T-helper 1 cell treated with Interleukin-12 subunit alpha and Interleukin-12 subunit beta and Interleukin-4 antibody, amounts not matched to agents 30 ng/mL and 1 ng/mL, for 36 hours (primary cell): Measurements from ENCODE around the gene TOMM70. TPM values are rescaled to one million over a fixed set of nuclear protein-coding genes. Genes with fewer than 3 reads are reported as not detected.
"Not testable (repeated sequence)": the region's sequence is repeated elsewhere in the genome, so short reads cannot be mapped to it uniquely, and the experiment has no call there.

Source experiments
- intact Hi-C: fragments of 100-400 bp; cut with micrococcal nuclease; formaldehyde crosslinking; loops from one replicate; pipeline ENCODE4 v1.15.1; 2024
- total RNA-seq: library from RNA; stranded (reverse); gene quantifications from 2 replicates; pipeline ENCODE4 v1.2.3, GENCODE V29; 2022

TOMM70 gene
- total RNA-seq, result 45.3 and 45.8 TPM in 2 replicates

DNA sequence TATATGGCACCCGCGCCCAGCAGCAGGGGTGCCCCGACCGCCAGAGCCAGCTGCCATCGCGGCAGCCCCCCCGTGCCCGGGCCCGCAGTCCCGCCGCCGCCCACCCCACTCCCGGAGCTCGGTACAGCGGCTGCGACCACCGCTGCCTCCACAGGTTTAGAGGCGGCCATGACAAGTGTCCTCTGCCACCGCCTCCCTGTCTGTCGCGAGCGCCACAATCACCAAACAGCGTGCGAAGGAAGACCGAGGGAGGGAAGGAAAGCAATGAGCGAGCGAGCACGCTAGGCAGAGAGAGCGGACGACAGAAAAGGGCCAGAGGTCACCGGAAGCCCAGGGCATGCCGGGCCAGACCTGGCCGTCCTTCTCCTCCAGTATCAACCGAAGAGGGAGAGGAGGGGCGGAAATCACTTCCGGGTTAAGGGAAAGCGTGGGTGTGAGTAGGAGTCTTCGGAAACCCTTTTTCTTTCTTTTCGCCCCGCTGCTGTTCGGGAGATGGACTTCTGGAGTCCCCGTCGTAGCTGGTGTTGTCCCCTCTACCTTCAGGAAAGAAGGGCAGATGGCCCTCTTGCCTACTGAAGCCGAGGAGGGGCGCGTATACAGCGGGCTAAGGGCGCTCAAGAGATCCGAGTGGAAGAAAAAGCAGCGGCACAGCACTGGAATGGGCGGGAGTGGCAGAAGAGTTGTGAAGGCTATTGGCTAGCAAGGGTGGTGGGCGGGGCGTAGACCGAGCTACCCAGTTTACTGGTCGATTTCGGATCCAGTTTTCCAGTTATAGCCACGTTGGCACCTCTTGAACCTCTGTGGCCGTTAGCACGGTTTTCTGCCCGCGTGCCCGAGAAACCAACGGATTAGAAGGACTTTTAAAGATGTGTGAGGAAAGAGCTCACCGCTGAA, at the start of gene TOMM70, which contains the start of gene LNP1:
TSS of gene TOMM70 (minus strand) at position 310 of the 894 bp plus-strand sequence. CDS start at position 170, 140 bp downstream.
TSS of gene LNP1 (plus strand) at position 760 of the 894 bp plus-strand sequence. CDS start 28,191 bp downstream, outside the sequence.
- intact Hi-C loops, result loop anchor here (1.0 to 10.0 kb wide), 22 partner anchors 66 to 1878 kb away; partner anchors contain the start of genes CEP97, CLDND1, CMSS1 and CPOX

- intact Hi-C loops, result no loop called here
Measured at GRCh38 chr3:100449214-100449613, 48.3 kb upstream of the TOMM70 start.

DNA sequence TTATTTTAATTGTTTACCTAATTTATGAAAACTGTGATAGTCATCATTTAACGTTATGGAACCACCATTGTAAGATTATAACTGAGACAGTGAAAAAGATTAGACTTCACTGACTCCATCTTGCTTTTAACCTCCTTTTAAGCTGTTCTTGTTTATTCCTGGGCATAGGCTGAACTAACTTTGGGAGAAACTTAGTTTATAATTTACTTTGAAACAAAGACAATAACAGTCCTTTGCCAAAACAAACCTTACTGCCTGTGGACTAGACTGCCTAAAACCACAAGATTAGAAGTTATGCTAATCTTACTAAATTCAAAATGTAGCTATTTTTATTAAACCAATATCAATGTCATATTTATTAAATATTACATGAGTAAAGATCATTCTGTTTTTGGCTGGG, 47.2 kb upstream of the TOMM70 start:
- intact Hi-C loops, result no loop called here

DNA sequence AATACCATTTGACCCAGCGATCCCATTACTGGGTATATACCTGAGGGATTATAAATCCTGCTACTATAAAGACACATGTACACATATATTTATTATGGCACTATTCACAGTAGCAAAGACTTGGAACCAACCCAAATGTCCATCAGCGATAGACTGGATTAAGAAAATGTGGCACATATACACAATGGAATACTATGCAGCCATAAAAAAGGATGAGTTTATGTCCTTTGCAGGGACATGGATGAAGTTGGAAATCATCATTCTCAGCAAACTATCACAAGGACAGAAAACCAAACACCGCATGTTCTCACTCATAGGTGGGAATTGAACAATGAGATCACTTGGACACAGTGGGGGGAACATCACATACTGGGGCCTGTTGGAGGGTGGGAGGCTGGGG, 46.2 kb upstream of the TOMM70 start:
- intact Hi-C loops, result not testable (repeated sequence)

- intact Hi-C loops, result no loop called here
Measured at GRCh38 chr3:100443690-100444089, 42.8 kb upstream of the TOMM70 start.

- intact Hi-C loops, result no loop called here
Measured at GRCh38 chr3:100440895-100441294, 40.0 kb upstream of the TOMM70 start.

GRCh38 chr3:100438623-100438974, 37.7 kb upstream of the TOMM70 start:
- intact Hi-C loops, result no loop called here

- intact Hi-C loops, result no loop called here
Measured at GRCh38 chr3:100437721-100438622, 37.1 kb upstream of the TOMM70 start.

DNA sequence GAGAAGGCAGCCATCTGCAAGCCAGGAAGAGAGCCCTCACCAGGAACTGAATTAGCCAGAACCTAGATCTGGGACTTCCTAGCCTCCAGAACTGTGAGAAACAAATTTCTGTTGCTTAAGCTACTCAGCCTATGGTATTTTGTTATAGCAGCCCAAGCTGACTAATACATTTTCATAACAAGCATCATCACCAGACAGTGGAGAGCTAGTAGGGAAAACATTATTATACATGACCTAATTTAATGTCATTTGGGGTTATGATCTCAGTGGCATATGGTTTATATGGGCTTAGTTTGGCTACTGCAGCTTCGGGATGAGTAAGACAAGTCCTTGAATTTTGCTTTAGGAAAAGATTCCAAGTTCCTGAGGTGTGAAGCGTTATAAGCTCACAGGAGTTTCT, 36.1 kb upstream of the TOMM70 start:
- intact Hi-C loops, result no loop called here

DNA sequence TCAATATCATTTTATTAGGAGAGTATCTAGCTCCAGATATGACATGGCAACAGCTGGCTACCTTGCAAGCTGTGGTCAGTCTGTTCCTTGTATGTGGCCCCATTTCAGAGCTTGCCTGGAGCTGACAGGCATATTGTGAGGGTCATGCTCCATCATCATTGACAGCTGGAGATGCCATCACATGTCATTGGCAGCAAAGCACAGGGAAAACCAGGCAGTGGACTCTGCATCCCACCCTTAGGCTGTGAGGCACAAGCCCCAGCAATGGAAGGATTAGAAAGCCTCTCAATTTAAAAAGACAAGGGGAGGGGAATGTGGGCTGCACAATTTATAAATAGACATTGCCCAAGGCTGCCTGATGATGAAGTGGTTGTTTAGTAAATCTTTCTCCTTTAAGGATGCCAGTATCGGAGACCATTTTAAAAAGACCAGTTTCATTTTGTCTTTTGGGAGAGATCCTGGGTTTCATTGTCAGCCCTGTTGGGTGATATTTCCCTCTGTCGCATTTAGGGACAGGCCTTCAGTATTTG, 28.4 kb upstream of the TOMM70 start:
- intact Hi-C loops, result no loop called here

DNA sequence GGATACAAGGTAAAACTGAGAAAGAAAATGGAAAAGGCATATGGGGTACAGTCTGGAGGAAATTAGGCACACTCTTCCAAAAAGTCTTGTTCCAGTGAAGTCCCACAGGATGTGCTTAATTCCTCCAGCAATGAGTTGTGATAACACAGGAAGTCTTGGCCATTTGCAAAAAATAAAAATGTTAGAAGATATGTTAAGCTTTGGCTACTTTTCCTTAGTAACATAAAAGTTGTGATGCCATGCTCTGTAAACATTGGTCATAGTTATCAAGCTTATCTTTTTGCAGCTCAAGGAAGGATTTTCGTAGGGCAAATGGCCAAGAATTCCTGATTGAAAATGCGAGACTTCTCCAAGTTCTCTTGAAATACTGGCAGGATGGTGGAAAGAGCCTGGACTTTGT, 26.8 kb upstream of the TOMM70 start:
- intact Hi-C loops, result no loop called here

DNA sequence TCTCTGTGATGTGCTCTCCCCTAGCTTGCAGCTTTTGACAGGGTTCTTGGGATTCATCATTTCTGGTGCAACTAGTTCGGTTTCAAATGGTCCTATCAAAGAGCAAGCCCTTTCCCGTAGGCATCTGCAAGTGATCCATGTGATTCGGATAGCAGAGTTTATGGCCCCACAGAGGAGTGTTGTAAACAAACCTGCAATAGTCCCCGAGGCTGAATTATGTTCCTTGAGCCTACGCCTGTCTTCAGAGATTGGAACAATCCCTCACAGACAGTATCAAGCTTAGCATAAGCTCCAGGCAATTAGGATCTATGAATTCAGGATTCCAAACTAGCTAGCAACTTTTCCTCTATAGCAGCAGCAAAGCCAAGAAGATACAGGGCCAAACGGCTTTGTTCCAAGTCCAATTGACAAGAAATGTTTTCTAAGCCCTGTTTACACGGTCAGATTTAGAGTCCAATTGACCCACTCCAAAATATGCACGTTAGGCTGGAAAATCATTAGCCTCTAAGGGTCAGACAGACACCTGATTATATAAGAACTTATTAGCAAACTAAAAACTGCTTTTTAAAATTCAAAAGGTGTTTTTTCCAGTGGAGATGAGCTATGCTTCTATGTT, 25.3 kb upstream of the TOMM70 start:
- intact Hi-C loops, result no loop called here

DNA sequence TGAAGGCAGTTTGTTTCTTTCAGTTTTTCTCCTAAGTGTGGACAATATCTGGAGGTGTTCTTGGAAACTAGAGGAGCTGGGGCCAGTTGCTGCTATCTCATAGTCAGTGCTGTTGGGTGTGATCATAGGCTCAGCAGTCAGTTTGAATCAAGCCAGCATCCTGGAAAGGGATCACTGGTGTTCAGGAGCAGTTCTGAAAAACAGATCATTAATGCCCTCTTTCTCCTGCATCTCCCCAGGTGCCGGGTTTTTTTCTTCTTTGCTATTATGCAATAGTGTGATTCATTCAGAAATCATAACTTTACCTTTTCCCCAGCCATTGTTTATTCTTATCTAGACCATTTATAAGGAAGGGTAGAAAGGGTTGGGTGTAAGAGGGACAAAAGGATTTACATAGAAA, 24.4 kb upstream of the TOMM70 start:
- intact Hi-C loops, result no loop called here

DNA sequence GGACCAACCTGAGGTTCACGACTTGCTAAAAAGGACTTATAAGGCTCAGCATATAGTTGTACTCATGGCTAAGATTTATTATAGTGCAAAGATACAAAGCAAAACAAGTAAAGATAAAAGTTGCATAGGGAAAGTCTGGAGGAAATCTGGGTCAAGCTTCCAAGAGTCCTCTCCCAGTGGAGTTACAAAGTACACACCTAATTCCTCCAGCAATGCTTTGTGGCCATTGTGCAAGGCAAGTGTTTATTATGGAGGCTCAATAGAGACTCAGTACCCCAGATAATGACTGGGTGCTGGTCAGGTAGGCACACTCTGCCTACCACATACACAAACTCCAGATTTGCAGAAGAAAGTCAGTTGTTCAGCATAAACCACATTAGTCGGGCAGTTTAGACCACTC, 23.4 kb upstream of the TOMM70 start:
- intact Hi-C loops, result no loop called here

- intact Hi-C loops, result no loop called here
Measured at GRCh38 chr3:100423611-100424010, 22.7 kb upstream of the TOMM70 start.

GRCh38 chr3:100420885-100421284, 20.0 kb upstream of the TOMM70 start:
- intact Hi-C loops, result no loop called here

GRCh38 chr3:100419406-100419805, 18.5 kb upstream of the TOMM70 start:
- intact Hi-C loops, result no loop called here

DNA sequence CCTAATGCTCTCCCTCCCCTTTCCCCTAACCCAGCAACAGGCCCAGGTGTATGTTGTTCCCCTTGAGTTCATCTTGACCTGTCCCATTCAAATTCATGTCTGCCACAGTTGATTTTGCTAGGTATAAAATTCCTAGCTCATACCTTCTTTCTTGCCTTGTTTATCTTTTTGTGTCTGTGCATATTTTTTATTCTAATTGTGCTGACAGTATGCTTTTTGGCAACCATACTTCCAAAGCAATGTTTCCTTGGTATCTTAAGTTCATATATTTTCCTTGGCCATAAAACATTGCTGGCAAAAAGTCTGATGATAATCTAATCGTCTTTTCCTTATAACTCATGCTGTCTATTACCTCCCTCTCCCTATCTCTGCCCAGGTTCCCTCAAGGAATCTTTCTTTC, 16.0 kb upstream of the TOMM70 start:
- intact Hi-C loops, result no loop called here

GRCh38 chr3:100416176-100416575, 15.3 kb upstream of the TOMM70 start:
- intact Hi-C loops, result no loop called here

- intact Hi-C loops, result no loop called here
Measured at GRCh38 chr3:100413613-100414012, 12.7 kb upstream of the TOMM70 start.

- intact Hi-C loops, result no loop called here
Measured at GRCh38 chr3:100412912-100413590, 12.2 kb upstream of the TOMM70 start.
